Ovary (tissue), 9 donors: ENCODE data around the gene TMEM8B. TPM values are rescaled to one million over a fixed set of nuclear protein-coding genes. Genes with fewer than 3 reads are reported as not detected.
"Not testable (repeated sequence)": the region's sequence is repeated elsewhere in the genome, so short reads cannot be mapped to it uniquely, and the experiment has no call there.

Source experiments
- DNase-seq, 5 donors: peaks; one replicate each; pipeline ENCODE4 v3.0.0-alpha.2; 2019 to 2020
- H3K27ac ChIP-seq, 2 donors: fragments of 200-600 bp; one replicate each; pipeline versions ENCODE4 v1.5.1 to v1.8.0; 2019 to 2022
- H3K27me3 ChIP-seq: fragments of 200-600 bp; one replicate; pipeline ENCODE4 v1.8.0; 2022
- H3K36me3 ChIP-seq: fragments of 200-600 bp; sonication (generic); one replicate; pipeline ENCODE4 v1.5.1; 2019
- H3K4me1 ChIP-seq: one replicate; pipeline ENCODE4 v1.8.1; 2013; ENCODE audit warnings: mild to moderate bottlenecking, moderate library complexity; ENCODE audit not compliant: insufficient read depth
- H3K4me3 ChIP-seq: fragments of 200-600 bp; sonication (generic); one replicate; pipeline ENCODE4 v1.5.1; 2017
- H3K9me3 ChIP-seq, 2 donors: fragments of 200-600 bp in 1 of 2; sonication (generic) in 1 of 2; one replicate each; pipeline versions ENCODE4 v1.5.1 to v1.8.1; 2013 to 2019; ENCODE audit warnings: mild to moderate bottlenecking in 1 of 2, moderate library complexity in 1 of 2
- CTCF ChIP-seq, 3 donors: fragments of 450-650 bp in 2 of 3; fragments of 200-600 bp in 1 of 3; IDR thresholded peaks; one replicate each; pipeline versions ENCODE4 v1.5.1 to v1.8.0; 2016 to 2022; ENCODE audit warnings: antibody characterized with exemption in 3 of 3, mild to moderate bottlenecking in 1 of 3
- EP300 ChIP-seq: sonication (generic); formaldehyde crosslinking; IDR thresholded peaks from one replicate; pipeline ENCODE4 v1.6.1; 2017; ENCODE audit warnings: antibody characterized with exemption
- POLR2A ChIP-seq: fragments of 450-650 bp; IDR thresholded peaks from one replicate; pipeline ENCODE4 v1.6.1; 2017; ENCODE audit warnings: antibody characterized with exemption, mild to moderate bottlenecking, moderate library complexity
- WGBS, 3 donors: extraction: QIAGEN DNeasy Blood & Tissue Kit in 1 of 3; methylation state at CpG; one replicate each; pipeline versions ENCODE4 v1.1.5 to v1.1.7; 2013 to 2017; 5-methylcytosine and 5-hydroxymethylcytosine counted together
- intact Hi-C, 4 donors: fragments of 100-400 bp; cut with DNase I; formaldehyde crosslinking; loops; one replicate each; pipeline versions ENCODE4 v1.11.0 to v1.15.1; 2022 to 2023
- polyA plus RNA-seq, 2 donors: library from polyadenylated mRNA; stranded (reverse); fragments of 200-250 nt in 1 of 2; fragments of 350-450 nt in 1 of 2; fragmentation: Illumina TruSeq in 1 of 2; extraction: RNeasy Lipid Tissue Mini Kit (QIAGEN cat#74804) in 1 of 2; gene quantifications; one replicate each; pipeline ENCODE4 v1.2.3, GENCODE V29; 2013 to 2014
- total RNA-seq, 7 donors: library from RNA; depleted of rRNA in 2 of 7; stranded (reverse); fragments of >200 nt in 2 of 7; fragmentation: NEBNext Ultra II Directional in 3 of 7; extraction: Animal tissue kit (Norgen Biotek cat#: 25700) in 3 of 7; gene quantifications; one replicate each; pipeline versions ENCODE4 v1.1.0 to v1.2.4, GENCODE V29; 2016 to 2023
- donor health status: DM: no; HTN: no; CAD: no; lungs with moderate emphysema.
- donor health status: DM: no; HTN: no; CAD: no.
- donor health status: Bipolar disorder and iron deficiency.
- donor health status: DM: yes; HTN: yes; CAD: no.
- donor health status: DM: no; HTN: no; CAD: no.
- donor health status: DM: yes; HTN: yes; CAD: no.

TMEM8B gene
- total and polyA plus RNA-seq, 9 donors: 11.2 to 42.8 (median 33.7) TPM

- intact Hi-C loops: loop anchor here in 3 of 4 donors (1.0 to 10.0 kb wide), 4 partner anchors 48 to 238 kb away; partner anchors contain the start of gene NPR2 (in 2 of the 3)
- no peaks in the 10 kb centered on the region for H3K27me3 ChIP-seq
- TF ChIP-seq CTCF (IDR thresholded peaks at IDR 0.05): no peak
- no peak for TF ChIP-seq POLR2A
- TF ChIP-seq EP300: no peak
- no peaks in the 10 kb centered on the region for H3K9me3 ChIP-seq
- no peaks in the 10 kb centered on the region for H3K4me1 ChIP-seq
- H3K27ac ChIP-seq: no peak overlapping the region
- no peaks in the 10 kb centered on the region for H3K36me3 ChIP-seq
- 46 to 53% (median 48%) methylated on average over 3 of the region's 3 CpGs for WGBS, 3 donors
- no peak overlapping the region for H3K4me3 ChIP-seq
- DNase-seq: no peak
Measured at GRCh38 chr9:35882996-35883395, 54.0 kb downstream of the TMEM8B start.

DNA sequence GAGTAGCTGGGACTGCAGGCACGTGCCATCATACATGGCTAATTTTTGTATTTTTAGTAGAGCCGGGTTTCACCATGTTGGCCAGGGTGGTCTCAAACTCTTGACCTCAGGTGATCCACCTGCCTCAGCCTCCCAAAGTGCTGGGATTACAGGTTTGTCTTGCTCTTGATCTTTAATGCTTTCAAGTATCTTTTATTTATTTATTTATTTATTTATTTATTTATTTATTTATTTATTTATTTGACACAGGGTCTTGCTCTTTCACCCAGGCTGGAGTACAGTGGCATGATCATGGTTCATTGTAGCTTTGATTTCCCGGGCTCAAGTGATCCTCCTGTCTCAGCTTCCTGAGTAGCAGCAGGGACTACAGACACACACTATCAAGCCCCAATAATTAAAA is 55.9 kb downstream of the TMEM8B start:
- H3K4me1 ChIP-seq, H3K27ac ChIP-seq, H3K9me3 ChIP-seq, DNase-seq, H3K27me3 ChIP-seq, H3K36me3 ChIP-seq, H3K4me3 ChIP-seq: not testable (repeated sequence)
- WGBS, 3 donors: 75 to 88% (median 79%) methylated on average over 3 of the region's 3 CpGs
- intact Hi-C loops: loop anchor here (5.0 to 10.0 kb wide), 3 partner anchors 50 to 240 kb away; partner anchors contain the start of gene NPR2 (in 3 of the 4)

GRCh38 chr9:35891646-35892045 is 62.6 kb downstream of the TMEM8B start:
- Histone ChIP-seq H3K36me3 (no peaks in the 10 kb centered on the region), H3K27me3 (no peaks in the 10 kb centered on the region), H3K4me1 (no peaks in the 10 kb centered on the region), H3K9me3 (no peaks in the 10 kb centered on the region), H3K27ac (no peak overlapping the region), H3K4me3 (no peak overlapping the region)
- no peak for DNase-seq
- 79 to 85% (median 82%) methylated on average over 3 of the region's 3 CpGs for WGBS, 3 donors
- TF ChIP-seq POLR2A (no peak), CTCF (IDR thresholded peaks at IDR 0.05) (no peak), EP300 (no peak)
- intact Hi-C loops: loop anchor here in 1 of 4 donors (5.0 kb wide), 1 partner anchor 104 kb away; no protein-coding TSS in a partner anchor

DNA sequence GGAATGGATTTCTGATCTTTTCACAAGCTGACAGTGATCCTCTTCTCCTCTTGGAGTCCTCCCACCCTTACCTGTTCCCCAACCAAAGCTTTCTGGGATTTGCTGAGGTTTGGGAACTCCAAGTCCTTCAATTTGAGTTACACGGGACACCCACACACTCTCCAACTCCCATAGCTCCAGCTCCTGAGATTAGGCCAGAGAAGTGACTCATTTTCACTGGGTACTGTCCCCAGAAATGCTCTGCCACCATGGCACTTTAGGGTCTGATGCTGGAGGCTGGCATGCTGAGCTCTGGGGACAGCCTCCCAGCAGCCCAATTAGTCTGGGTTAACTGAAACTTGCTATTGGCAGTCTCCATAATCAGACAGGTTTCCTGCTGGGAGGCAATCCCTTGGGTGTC is 63.0 kb downstream of the TMEM8B start:
- no peaks in the 10 kb centered on the region for H3K4me1 ChIP-seq
- TF ChIP-seq POLR2A: no peak
- no peak for TF ChIP-seq EP300
- no peak for TF ChIP-seq CTCF (IDR thresholded peaks at IDR 0.05)
- intact Hi-C loops: loop anchor here in 1 of 4 donors (5.0 kb wide), 1 partner anchor 105 kb away; no protein-coding TSS in a partner anchor
- 68 to 74% (median 71%) methylated on average over 1 of the region's 1 CpG for WGBS, 3 donors
- no peaks in the 10 kb centered on the region for H3K9me3 ChIP-seq
- H3K27ac ChIP-seq: no peak overlapping the region
- H3K4me3 ChIP-seq: no peak overlapping the region
- no peaks in the 10 kb centered on the region for H3K27me3 ChIP-seq
- no peaks in the 10 kb centered on the region for H3K36me3 ChIP-seq
- no peak for DNase-seq

DNA sequence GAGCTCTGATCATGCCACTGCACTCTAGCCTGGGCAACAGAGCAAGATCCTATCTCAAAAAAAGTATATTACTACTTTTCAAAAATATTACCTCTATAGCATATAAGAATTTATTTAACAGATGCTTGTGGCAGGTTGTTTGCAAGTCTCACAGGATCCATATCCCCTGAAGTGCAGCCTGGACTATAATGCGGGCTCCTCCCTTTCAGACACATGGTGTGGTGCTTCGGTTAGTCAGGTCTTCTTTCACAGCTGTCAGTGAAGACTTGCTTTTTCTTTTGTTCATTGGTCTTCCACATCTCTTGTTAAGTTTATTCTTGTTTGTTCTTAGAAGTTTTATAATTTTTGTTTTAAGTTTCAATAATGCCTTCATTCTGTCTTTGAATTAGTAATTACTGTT is 67.5 kb downstream of the TMEM8B start:
- DNase-seq: no peak
- H3K9me3 ChIP-seq: no peaks in the 10 kb centered on the region
- H3K27ac ChIP-seq: no peak overlapping the region
- intact Hi-C loops: no loop called here
- TF ChIP-seq CTCF (IDR thresholded peaks at IDR 0.05): no peak
- no peak for TF ChIP-seq POLR2A
- no peak for TF ChIP-seq EP300
- 86 to 96% (median 94%) methylated on average over 2 of the region's 2 CpGs for WGBS, 3 donors
- no peak overlapping the region for H3K4me3 ChIP-seq
- H3K27me3 ChIP-seq: no peaks in the 10 kb centered on the region
- H3K4me1 ChIP-seq: no peaks in the 10 kb centered on the region
- H3K36me3 ChIP-seq: no peaks in the 10 kb centered on the region

DNA sequence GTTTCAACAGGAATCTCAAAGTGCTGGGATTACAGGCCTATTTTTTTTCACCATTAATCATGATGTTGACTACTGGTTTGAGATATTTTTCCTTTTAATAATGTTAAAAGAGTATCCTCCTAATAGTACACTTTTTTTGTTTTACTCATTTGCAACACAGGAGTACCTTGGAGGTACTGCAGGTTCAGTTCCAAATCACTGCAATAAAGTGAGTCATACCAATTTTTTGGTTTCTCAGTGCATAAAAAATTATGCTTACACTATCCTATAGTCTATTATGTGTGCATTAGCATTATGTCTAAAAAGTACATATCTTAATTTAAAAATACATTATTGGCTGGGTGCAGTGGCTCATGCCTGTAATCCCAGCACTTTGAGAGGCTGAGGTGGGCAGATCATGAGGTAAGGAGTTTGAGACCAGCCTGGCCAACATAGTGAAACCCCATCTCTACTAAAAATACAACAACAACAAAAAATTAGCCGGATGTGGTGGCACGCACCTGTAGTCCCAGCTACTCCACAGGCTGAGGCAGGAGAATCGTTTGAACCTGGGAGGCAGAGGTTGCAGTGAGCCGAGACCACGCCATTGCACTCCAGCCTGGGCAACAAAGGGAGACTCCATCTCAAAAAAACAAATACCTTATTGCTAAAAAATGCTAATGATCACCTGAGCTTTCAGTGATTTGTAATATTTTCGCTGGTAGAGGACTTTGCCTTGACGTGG is 68.5 kb downstream of the TMEM8B start:
- H3K4me3 ChIP-seq, intact Hi-C loops: not testable (repeated sequence)
- WGBS, 3 donors: 86 to 93% (median 91%) methylated on average over 7 of the region's 7 CpGs

More for the DNA sequence above, 68.5 kb downstream of the TMEM8B start:
- H3K4me1 ChIP-seq, H3K27me3 ChIP-seq, H3K36me3 ChIP-seq, H3K27ac ChIP-seq, H3K9me3 ChIP-seq, DNase-seq: not testable (repeated sequence)
